ENCODE measurements around the gene ANKMY1.
"Not testable (repeated sequence)": the region's sequence is repeated elsewhere in the genome, so short reads cannot be mapped to it uniquely, and the experiment has no call there.

ANKMY1 gene

DNA sequence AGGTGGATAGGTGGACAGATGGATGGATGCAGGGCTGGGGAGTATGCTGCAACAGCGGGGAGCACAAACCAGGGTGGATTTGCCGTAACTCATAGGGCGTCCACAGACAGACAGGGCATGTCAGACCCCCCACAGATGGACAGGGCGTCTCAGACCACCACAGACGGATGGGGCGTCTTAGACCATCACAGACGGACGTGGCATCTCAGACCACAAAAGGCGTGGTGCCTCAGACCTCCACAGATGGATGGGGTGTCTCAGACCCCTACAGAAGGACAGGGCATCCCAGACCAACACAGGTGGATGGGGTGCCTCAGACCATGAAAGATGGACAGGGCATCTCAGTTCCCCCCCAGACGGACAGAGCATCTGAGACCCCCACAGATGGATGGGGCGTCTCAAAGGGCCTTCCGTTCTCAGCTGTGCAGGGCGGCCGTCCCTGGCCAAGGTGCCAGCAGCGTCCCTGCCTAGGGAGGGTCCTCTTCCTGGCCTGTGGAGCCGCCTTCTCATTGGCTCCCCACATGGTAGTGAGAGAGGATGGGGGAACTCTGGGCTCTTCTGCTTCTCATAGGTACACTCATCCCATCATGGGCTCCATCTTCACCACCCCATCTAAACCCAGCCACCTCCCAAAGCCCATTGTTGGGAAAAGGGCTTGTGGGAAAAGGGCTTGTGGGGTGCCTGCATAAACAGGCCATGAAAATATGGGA is 2.1 kb downstream of the ANKMY1 start:
- H3K27ac ChIP-seq, result no peak overlapping the region
- no peak for TF ChIP-seq ZFX (IDR thresholded peaks at IDR 0.05; ENCODE audit: borderline replicate concordance)
- TF ChIP-seq, protein P1, sequence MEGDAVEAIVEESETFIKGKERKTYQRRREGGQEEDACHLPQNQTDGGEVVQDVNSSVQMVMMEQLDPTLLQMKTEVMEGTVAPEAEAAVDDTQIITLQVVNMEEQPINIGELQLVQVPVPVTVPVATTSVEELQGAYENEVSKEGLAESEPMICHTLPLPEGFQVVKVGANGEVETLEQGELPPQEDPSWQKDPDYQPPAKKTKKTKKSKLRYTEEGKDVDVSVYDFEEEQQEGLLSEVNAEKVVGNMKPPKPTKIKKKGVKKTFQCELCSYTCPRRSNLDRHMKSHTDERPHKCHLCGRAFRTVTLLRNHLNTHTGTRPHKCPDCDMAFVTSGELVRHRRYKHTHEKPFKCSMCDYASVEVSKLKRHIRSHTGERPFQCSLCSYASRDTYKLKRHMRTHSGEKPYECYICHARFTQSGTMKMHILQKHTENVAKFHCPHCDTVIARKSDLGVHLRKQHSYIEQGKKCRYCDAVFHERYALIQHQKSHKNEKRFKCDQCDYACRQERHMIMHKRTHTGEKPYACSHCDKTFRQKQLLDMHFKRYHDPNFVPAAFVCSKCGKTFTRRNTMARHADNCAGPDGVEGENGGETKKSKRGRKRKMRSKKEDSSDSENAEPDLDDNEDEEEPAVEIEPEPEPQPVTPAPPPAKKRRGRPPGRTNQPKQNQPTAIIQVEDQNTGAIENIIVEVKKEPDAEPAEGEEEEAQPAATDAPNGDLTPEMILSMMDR (IDR thresholded peaks at IDR 0.05), result no peak

DNA sequence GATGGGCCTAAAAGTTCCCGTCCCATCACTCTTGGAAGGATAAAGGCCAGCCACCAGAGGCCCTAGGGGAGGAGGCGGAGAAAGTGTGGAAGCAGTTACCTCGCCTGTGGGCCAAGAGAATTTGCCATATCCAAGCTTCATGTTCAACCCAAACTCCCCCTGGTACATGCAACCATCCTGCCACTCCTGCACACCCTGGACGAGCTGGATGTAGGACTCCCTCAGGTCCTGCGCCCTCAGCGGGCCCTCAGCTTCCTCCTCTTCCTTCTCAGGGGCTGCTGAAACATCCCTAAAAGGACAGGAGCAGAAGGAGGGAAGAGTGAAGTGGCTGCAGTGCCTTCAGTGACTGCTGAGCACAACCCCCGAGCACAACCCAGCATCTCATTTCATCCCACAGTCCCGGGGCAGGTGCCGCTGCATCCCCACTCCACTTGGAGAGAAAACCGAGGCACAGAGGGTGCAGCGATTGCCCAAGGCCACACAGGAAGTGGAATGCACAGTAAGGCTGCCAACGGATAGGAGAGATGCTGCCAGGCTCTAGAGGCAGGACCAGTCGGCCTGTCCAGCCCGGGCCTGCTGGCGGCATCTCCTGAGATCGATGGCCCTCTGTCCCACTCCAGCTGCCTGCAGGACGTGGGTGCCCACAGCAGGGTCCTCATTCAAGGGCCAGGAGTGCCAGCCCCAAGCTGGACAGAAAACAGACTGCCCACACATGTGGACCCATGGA is 2.9 kb downstream of the ANKMY1 start:
- no peak for TF ChIP-seq ZFX (IDR thresholded peaks at IDR 0.05; ENCODE audit: borderline replicate concordance)
- TF ChIP-seq, protein P1 (IDR thresholded peaks at IDR 0.05), result no peak
- no peak overlapping the region for H3K27ac ChIP-seq

DNA sequence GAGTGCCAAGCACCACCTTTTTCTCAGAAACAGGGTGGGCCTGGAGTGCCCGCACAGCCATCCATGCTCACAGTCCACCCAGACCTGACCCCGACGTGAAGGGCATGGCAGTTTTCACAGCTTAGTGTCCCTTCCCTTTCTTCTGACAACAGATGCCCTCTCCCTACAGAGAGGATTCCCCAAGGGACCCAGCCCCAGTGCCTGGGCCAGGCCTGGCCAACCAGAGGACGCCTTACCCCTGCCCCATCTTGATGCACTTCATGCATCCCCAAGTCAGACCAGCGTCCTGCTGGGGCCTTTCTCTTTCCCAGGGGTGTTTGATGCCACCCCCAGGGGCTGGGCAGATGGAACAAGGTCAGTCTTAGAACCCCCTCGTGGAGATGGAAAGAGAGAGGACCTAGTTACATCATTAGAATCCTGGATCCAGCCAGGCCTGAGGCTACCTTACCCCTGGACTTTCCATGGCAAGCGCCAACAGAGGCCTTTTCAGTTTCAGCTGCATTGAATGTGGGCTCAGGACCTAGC is 3.8 kb downstream of the ANKMY1 start:
- TF ChIP-seq, protein P1 (IDR thresholded peaks at IDR 0.05), result no peak
- no peak for TF ChIP-seq ZFX (IDR thresholded peaks at IDR 0.05; ENCODE audit: borderline replicate concordance)
- no peak overlapping the region for H3K27ac ChIP-seq

DNA sequence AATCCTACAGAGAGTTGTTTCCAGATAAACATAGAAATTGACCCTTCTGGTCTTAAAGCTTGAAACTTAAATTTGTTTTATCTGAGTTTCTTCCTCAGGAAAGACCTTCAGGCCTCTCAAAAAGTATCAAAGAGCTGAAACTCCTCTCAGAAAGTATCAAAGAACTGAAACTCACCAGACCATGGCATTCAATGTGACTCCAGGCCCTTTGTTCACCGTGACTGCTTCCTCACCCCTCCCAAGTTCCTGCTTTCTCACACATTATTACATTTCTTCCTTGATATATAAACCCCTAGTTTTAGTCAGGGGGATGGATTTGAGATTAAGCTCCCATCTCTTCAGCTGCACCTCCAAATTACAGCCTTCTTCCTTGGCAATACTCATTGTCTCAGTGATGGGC is 6.0 kb downstream of the ANKMY1 start:
- TF ChIP-seq ZFX (IDR thresholded peaks at IDR 0.05; ENCODE audit: borderline replicate concordance), result no peak
- TF ChIP-seq, protein P1 (IDR thresholded peaks at IDR 0.05), result no peak
- no peak overlapping the region for H3K27ac ChIP-seq

DNA sequence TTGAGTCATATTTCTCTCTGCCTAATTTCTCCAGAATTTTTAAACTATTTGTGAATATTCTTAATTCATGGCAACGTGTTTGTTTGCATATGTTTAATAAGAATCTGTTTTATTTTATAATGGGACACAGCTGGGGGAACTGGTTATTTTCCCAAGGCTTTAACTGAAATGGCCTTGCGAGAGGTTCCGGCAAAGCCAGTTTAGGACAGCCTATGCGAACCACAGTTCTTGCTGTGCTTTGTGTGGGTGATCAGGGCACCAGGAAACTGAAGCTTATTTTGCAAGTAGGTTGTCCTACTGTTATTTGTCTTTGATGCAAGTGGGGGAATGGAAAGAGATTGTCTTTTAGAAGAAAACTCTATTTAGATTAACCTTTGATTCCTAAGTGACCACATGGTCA is 6.5 kb downstream of the ANKMY1 start:
- TF ChIP-seq ZFX (IDR thresholded peaks at IDR 0.05; ENCODE audit: borderline replicate concordance), result no peak
- TF ChIP-seq, protein P1 (IDR thresholded peaks at IDR 0.05), result no peak
- no peak overlapping the region for H3K27ac ChIP-seq

DNA sequence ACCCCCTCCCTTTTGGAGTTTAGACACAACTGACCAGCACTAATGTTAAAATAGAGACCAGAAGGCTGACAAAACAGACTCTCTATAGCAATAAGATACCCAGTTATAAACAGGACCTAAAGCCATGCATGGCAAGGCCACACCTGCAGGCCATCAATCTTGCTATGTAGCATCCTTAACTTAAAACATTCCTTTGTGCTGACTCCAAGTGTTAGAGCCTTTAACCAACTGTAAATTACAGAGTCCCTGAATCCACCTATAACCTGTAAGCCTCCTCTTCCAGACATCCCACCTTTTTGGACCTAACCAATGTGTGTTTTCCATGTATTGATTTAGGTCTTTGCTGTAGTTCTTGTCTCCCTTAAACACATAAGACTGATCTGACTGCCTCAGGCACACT is 17.9 kb downstream of the ANKMY1 start:
- TF ChIP-seq ZFX (IDR thresholded peaks at IDR 0.05; ENCODE audit: borderline replicate concordance), result no peak
- TF ChIP-seq, protein P1 (IDR thresholded peaks at IDR 0.05), result no peak
- no peak overlapping the region for H3K27ac ChIP-seq

DNA sequence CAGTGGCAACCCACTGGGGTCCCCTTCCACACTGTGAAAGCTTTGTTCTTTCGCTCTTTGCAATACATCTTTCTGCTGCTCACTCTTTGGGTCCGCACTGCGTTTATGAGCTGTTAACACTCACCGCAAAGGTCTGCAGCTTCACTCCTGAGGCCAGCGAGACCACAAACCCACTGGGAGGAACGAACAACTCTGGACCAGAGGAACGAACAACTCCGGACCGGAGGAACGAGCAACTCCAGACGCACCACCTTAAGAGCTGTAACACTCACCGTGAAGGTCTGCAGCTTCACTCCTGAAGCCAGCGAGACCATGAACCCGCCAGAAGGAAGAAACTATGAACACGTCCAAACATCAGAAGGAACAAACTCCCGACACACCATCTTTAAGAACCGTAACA is 18.7 kb downstream of the ANKMY1 start:
- H3K27ac ChIP-seq, result not testable (repeated sequence)

All from 22Rv1 (cell line).